Hypothalamus (tissue), 51 donors: ENCODE measurements around the gene NCK1.
A peak's percentile ranks its signal among the peaks of the same experiment; 100 is the strongest.

Experiments used
- DNase-seq, 51 donors: peaks; one replicate each; lab custom pipeline; 2025; lab: John Stamatoyannopoulos, UW

NCK1 gene

GRCh38 chr3:136905549-136905948 lies 43.5 kb downstream of the NCK1 start:
- no peak for DNase-seq

GRCh38 chr3:136906725-136907124 lies 44.7 kb downstream of the NCK1 start:
- no peak for DNase-seq

- DNase-seq = no peak
These were observed 46.3 kb downstream of the NCK1 start for GRCh38 chr3:136908297-136908696.

GRCh38 chr3:136909187-136909586 lies 47.2 kb downstream of the NCK1 start:
- no peak for DNase-seq

- DNase-seq = no peak
These were observed 48.7 kb downstream of the NCK1 start for GRCh38 chr3:136910697-136911096.

- no peak for DNase-seq
These were observed 51.2 kb downstream of the NCK1 start for GRCh38 chr3:136913168-136913567.

- no peak for DNase-seq
These were observed 52.7 kb downstream of the NCK1 start for GRCh38 chr3:136914739-136915138.

GRCh38 chr3:136916223-136916622 lies 54.2 kb downstream of the NCK1 start:
- no peak for DNase-seq

- no peak for DNase-seq
These were observed 58.0 kb downstream of the NCK1 start for GRCh38 chr3:136919799-136920580.

- no peak for DNase-seq
These were observed 59.0 kb downstream of the NCK1 start for GRCh38 chr3:136920904-136921611.

GRCh38 chr3:136925425-136926190 lies 63.6 kb downstream of the NCK1 start:
- DNase-seq = no peak

GRCh38 chr3:136928240-136928639 lies 66.2 kb downstream of the NCK1 start:
- no peak for DNase-seq

- peak in 11 of 51 donors; percentile 0 to 18 (median 3) for DNase-seq
These were observed 68.1 kb downstream of the NCK1 start for GRCh38 chr3:136929977-136930670.

GRCh38 chr3:136931606-136932005 lies 69.6 kb downstream of the NCK1 start:
- DNase-seq = no peak

- no peak for DNase-seq
These were observed 70.5 kb downstream of the NCK1 start for GRCh38 chr3:136932523-136932922.

GRCh38 chr3:136932978-136933772 lies 71.2 kb downstream of the NCK1 start:
- DNase-seq = no peak

GRCh38 chr3:136937175-136937574 lies 75.2 kb downstream of the NCK1 start:
- no peak for DNase-seq

- no peak for DNase-seq
These were observed 75.8 kb downstream of the NCK1 start for GRCh38 chr3:136937851-136938250.

GRCh38 chr3:136938334-136938733 lies 76.3 kb downstream of the NCK1 start:
- DNase-seq = no peak

GRCh38 chr3:136939489-136939888 lies 77.5 kb downstream of the NCK1 start:
- DNase-seq = no peak
